Endothelial cell of hepatic sinusoid (primary cell): ENCODE results near the gene KPNA3.

Experiments used
- in situ Hi-C: cut with HindIII; loops from 2 replicates; pipeline ENCODE4 v1.10.0; 2017; ENCODE audit warnings: low sequenced_read_pairs

The KPNA3 gene

DNA sequence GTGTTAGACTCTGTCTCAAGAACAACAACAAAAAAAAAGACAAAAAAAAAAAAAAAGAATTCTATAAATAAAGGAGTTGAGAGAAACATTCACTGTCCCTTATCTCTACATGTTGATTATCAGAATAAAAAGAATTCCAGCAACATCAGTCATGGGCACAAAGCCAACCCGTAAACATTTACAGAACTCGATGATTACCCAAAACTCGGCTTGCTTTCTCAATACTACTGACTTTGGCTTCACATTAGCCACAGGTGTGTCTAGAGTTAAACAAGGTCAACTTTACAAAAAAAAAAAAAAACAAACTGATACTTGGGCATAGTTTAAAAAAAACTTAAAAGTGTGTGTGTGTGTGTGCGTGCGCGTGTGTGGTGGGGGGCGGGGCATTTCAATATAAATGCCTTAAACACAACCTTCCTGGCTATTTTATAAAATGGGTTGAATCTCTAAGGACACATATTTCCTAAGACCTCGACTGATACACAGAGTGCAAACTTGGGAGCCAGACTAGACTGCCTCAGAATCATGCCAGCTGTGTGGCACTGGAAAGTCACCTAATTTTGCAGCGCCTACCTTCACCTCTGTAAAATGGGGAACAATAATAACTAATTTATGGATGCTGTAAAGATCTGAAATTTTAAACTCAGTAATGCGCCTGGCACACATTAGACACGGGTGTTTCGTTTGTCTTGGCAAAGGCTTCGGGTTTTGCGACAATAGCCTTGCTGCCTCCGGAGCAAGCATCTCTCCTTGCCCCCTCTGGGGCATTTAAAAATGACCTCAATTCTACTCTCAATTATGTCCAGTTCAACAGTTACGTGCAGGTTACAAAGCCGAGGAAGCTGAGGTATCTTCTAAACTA is 102.1 kb downstream of the KPNA3 start:
- in situ Hi-C loops, result no loop called here

DNA sequence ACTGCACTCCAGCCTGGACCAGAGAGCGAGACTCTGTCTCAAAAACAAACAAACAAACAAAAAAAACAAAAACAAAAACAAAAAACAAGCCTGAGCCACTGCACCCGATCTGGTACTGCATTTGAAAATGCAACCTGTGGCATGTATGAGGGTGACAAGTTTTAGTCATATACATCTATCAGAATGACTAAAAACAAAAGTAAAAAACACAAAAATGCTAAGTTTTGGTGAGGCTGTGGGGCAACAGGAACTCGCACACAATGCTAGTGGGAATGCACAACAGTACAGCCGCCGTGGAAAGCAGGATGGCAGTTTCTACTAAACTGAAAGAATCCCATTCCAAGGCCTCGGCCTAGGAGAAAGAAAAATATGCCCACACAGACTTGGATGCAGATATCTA is 109.0 kb downstream of the KPNA3 start:
- in situ Hi-C loops, result no loop called here

DNA sequence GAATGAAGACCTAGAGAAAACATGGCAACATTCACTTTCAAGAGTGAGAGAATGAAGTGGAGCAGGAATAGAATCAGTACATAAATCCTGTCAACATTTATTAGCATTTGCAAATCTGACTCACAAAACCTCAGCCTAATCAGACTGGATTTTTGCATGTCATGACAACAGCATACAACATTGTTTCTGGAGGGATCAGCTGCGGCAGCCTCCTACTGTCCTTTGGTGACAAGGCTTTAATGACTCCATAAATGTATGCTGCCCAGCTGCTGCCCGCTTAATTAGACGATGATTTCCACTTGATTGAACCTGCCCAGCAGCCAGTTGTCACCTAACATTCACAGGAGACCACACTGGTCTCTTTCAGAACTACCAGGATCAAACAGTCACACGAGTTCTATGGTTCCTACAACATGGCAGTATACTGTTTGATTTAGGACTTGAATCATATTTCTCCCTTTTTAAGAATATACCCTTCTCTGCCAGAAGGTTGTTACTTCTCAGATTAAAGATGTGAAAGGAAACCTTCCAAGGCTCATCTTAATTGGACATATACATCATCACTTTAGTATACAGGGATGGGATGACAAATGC is 110.5 kb downstream of the KPNA3 start:
- in situ Hi-C loops, result no loop called here

DNA sequence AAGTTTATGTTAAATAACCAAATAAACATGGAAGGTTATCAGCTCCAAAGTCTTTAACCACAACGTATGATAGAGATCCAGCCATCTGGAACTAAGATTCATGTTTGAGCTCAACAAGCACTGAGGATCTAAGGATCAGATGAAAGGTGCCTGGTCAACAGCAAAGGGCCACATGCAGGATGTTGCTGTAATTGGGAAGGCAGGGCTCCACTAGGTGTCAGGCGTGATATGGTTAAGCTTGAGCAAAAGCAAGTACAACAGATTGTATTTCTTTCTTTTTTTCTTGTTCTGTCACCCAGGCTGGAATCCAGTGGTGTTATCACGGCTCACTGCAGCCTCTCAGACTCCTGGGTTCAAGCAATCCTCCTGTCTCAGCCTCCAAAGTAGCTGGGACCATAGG is 113.2 kb downstream of the KPNA3 start:
- in situ Hi-C loops, result no loop called here

DNA sequence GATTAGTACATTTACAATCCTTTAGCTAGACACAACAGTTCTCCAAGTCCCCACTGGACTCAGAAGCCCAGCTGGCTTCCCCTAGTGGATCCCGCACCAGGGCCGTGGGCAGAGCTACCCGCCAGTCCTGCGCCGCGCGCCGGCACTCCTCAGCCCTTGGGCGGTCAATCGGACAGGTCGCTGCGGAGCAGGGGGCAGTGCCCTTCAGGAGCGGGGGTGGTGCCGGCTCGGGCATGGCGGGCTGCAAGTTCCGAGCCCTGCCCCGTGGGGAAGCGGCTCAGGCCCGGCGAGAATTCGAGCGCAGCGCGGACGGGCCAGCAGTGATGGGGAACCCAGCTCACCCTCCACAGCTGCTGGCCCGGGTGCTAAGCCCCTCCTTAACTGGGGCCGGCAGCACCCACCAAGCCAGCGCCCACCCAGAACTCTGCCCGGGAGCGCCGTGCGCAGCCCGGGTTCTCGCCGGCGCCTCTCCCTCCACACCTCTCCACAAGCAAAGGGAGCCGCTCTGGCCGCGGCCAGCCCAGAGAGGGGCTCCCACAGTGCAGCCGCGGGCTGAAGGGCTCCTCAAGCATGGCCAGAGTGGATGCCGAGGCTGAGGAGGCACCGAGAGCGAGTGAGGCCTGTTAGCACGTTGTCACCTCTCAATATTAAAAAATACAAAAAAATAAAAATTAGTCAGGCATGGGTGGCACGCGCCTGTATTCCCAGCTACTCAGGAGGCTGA is 114.1 kb downstream of the KPNA3 start:
- in situ Hi-C loops, result no loop called here

DNA sequence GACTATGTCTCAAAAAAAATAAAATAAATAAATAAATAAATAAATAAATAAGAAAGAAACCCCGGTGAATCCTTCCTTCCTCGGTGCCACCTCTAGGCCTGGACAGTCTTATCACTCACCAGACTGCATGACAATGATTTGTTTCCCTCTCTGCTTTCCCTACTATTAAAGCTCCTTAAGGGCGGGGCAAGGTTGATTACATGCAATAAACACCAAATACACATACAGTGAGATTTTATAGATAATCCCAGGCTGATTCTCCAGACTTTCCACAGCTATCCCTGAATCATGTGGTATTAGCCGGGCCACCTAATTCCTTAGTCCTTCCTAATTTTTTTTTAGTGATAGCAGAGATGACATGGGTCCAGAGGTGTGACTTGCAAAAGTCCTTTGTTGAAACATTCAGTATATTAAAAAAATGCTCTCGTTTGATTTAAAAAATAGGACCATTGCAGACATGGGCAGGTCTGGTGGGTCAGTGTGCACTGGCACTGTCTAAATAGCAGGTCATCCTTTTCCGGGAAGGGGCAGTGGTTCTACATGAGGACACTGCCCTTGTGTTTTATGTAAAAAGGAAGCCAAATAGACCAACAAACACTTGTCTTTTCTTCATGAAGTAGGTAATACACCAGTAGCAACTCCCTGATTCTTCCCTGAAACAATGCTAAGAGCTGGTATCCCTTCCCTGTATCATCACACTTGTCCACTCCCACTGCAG is 115.7 kb downstream of the KPNA3 start:
- in situ Hi-C loops, result no loop called here

DNA sequence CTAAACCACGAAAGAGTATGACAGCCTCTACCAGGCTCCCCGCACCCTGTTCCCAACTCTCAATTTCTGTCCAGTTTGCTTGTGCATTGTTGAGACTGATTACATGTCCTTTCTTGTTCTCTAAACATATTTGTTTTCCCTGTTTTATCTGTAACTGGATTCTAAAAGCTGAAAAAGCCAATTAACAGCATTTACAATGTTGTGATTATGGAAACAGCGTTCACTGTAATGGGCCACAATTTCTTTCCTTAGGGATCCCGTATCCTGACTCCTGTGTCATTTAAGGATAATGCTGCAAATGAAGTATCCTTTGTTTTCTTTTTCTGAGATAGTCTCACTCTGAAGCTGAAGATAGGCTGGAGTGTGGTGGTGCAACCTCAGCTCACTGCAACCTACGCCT is 121.7 kb downstream of the KPNA3 start:
- in situ Hi-C loops, result no loop called here

DNA sequence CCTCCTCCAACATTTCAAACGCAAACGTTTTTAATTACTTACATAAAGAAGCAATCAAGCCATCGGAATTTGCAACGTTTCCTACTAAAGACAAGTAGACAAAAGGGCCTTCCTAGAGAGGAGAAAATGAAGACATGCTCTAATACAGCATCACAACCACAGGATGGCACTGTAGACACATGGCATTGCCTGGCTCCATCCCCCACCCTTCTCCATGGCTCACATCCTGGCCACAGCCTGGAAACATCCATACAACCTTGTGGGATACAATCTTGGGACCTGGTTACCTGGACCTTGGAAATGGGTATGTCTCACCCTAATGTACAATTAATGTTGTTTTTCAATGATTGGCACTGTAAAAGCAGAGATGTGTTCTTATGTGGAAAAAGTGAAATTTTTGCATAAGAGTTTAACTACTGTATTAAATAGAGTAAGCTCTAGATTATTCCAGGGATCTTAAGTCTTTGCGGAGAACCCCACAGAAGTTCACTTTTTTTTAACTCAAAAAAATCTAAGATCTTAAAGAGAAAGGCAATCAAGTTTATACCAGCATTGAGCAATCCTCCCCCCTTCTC is 122.7 kb downstream of the KPNA3 start:
- in situ Hi-C loops, result no loop called here

DNA sequence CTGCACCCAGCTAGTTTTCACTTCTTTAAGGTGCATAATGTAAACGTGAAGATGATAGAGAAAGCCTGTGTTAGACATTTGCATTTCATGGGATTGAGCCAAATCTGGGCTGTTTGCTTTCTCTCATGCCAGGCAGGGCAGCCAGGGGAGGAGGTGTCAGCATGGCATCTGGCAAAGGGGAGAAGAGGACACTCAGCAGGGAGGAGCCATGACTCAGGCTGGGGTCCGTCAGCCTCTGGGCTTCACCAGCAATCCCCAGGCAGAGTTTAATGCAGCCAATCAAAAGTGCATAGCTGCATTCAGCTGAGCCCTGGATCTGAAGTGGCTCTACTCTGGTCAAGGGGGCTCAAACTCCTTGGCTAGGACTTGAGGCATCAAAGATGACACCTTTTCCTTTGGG is 124.7 kb downstream of the KPNA3 start:
- in situ Hi-C loops, result no loop called here

DNA sequence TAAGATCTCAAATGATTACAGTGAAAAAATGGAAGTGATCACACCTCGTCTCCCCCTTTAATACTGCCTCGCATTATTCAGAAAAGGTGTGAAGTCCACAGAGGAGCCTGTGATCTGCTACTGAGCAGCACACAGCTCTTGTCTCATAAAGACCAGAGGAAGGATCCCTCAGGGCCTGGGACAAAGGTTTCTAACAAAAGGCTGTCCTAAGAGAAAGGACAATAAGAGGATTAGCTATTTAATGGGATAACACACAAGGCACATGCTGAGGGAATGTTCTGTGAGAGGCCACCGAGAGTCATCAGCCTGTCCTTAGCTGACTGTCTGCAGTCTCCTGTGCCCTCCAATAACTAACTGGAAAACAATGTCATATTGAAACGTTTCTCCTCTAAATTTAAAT is 127.9 kb downstream of the KPNA3 start:
- in situ Hi-C loops, result no loop called here

DNA sequence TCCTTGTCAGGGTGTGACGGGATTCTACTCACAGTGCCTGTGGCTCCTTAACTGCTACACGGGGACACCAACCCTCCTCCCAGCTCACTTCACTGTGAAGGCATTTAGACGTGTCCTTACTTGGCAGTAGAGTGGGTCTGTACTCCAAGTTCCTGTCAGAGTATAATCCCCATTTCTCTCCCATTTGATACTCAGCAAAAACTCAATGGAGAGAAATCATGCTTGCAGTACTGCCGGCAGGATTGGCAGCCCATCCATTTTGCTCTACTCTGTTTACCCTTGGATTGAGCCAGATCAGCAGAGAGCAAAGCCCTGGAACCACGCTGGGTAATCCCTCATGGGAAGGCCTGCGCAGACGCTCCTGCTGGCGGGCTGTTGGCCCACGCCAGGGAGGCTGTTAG is 135.2 kb downstream of the KPNA3 start:
- in situ Hi-C loops, result no loop called here

DNA sequence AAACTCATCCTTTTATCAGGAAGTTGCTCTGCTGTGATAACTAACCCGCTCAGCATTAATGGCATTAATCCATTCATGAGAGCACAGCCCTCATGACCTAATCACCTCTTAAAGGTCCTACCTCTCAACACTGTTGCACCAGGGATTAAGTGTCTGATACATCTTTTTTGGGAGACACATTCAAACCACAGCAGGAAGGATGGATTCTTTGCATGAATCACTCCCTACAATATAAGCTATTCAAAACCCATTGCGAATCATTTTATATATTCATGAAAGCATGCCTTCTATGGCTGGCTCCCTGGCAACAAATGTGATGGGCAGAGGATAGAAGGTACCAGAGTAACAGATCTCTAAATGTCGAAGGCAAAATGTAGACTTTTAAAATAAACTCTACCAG is 136.6 kb downstream of the KPNA3 start:
- in situ Hi-C loops, result no loop called here

DNA sequence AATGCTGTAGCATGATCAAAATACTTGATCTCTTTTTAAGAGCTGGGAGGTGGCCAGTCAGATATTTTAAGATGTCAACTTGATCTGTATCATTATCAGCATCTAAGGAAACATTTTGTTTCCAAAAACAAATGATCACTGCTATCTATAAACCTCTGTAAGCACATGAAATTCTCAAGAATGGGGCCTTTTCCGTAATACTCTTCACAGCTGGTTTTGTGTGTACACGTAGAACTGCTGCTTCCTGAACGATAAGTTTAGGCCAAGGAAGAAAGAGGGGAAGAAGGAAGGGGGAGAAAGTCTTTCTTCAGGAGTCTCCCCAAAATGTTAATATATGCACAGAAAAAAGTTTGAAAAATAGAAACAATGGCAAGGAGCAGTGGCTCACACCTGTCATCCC is 138.5 kb downstream of the KPNA3 start:
- in situ Hi-C loops, result no loop called here

DNA sequence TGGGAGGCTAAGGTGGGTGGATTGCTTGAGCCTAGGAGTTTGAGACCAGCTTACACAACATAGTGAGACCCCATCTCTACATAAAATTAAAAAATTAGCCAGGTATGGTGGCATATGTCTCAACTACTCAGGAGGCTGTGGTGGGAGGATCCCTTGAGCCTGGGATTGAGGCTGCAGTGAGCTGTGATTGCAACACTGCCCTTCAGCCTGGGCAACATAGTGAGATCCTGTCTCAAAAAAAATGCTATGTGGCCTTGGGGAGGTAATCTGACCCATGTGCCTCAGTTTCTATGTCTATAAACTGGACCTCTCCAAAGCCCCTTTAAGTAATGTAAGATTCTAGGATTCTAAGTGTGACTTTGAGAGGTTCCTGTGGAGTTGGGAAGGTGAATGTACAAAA is 139.0 kb downstream of the KPNA3 start:
- in situ Hi-C loops, result no loop called here

DNA sequence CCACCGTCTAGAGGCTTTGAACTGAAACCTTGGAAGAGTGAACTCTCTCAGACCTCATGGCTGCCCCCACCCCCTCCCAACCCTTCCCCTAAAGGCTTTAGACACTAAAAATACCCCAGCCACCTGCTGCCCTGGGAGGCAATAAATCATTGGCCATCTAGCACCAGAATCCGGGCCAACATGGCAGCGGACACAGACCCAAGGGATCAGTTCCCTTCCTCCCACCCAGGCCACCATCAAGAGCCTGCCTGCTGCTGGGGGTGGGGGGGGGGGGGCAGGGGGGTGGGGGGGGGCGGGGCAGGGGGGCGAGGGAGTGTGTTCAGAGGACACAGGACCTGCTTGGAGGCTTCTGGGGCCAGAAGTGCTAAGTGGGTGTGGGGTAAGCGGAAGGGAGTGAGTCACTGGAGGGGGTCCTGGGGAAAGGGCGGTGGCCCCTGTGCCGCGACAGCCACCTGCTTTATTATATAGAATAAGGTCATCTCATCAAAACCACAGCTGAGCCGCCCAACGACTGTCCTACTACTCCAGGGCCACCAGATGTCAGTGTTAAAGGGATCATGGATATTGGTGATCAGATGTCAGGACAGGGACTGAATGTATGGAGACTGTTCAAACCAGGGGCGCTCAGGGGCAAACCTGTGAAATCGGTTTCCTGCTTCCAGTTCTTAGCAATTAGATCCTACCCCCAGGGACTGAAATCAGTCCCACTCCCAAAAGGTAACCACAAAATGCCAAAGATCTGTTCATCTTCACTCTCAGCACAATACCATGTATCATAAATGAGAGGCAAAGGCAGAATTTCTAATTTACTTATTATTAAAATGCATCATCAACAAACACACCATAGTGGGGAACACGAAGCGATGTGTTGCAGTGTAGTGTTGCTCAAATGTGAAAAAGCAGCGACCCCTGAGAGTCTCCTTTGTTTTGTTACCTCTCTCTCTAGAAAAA is 139.9 kb downstream of the KPNA3 start:
- in situ Hi-C loops, result no loop called here

DNA sequence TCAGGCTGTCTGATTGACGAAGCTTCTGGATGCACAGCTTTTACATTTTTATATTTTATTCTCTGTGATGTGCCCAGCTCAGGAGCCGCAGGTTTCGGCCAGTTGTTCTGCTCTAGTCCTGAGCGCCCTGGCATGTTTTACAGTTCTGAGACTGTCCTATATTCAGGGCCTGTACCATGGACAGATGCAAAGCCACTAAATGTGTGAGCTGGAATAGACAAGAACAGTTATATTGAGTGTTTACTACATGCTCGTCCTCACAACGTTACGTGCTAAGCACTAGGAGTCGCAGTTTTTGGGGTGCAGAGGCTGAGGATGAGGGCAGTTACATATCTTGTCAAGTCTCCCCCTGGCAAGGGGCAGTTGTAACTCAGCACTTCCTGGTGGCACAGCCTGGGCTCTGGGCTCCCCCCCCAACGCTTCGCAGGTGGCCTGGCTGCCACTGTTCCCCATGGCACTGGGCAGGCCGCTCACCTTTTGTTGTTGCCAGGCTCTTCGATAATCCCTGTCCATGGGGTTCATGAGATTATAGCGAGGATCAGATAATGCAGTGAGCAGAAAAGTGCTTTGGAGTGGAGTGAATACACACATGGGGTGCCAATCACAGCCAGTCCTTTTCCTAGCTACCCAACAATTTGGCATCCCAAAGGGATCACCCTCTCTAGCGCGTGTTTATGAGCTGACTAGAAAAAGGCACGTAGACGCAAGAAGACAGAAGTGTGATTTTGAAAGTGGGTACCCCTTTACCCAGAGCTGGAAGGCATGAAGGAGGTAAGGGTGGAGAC is 140.7 kb downstream of the KPNA3 start:
- in situ Hi-C loops, result no loop called here

DNA sequence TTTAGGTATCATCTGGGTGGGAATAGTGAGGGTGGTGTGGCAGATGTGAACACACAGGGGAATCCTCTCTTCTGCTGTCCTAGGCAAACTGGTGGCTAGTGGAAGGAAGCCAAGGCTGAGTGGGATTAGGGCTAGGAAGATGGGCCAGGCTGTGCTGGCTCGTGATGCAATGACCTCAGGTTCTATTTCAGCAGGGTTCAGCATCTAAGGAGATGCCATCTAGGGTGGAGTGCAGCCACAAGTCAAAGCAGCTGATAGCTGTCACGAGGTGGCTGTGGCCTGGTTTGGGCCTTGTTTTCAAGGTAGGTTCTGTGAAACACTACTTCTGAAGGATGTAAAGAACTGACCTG is 142.5 kb downstream of the KPNA3 start:
- in situ Hi-C loops, result no loop called here
